Activated CD4-positive, alpha-beta T cell treated with anti-CD3 and anti-CD28 coated beads for 1 hour (primary cell): ENCODE measurements around the gene XXYLT1.
"Not testable (repeated sequence)": the region's sequence is repeated elsewhere in the genome, so short reads cannot be mapped to it uniquely, and the experiment has no call there.

Experiments used
- DNase-seq: peaks from one replicate; pipeline ENCODE4 v3.0.0-alpha.2; 2020

XXYLT1 gene

DNA sequence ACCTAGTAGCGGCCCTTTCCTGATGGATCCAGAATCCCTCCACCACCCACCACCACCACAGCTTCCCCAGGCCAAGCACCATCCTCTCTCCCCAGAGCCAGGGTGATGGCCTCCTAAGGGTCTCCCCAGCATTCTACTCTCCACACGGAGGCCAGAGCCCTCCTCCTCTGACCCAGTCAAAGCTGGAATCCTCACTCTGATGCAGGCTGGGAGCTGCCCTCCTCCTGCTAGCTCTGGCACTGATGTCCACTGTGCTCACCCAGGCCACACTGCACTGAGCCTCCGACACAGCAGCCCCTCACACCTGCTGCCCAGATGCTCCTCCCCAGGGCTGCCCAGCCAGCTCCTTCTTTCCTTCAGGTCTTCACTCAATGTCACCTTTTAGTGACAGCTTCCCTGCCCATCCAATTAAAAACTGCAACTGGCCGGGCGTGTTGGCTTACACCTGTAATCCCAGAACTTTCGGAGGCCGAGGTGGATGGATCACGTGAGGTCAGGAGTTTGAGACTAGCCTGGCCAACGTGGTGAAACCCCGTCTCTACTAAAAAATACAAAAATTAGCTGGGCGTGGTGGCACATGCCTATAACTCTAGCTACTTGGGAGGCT is 21.0 kb downstream of the XXYLT1 start:
- DNase-seq, result no peak

DNA sequence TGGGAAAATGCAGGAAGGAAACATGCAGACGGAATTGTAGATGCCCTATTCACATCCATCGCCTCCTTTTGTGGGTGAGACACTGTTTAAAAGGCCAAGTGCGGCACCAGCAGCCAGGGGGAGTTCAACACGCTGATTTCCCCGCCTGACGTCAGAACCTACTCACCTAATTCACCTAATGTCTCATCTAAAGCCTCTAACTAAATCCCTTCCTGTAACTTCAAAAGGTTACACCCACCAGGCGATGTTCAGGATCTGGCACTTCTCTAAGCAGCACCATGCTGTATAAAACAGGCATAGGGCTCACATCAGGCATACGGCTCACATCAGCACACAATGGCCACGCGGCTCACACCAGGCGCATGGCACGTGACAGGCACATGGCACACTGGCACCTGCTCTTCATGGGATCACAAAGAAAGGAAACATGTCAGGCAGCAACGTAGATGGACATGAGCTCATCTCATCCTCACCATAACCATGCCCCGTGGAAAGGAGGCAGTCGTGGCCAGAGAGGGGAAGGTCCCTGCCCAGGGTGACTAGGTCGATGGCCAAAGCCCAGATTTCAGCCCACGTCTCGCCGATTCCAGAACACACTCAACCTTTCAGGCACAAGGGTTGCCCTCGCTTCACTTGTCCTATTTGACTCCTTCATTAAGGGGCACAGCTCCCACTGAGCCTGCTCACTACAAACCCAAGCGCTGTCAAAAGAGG is 21.7 kb downstream of the XXYLT1 start:
- no peak for DNase-seq

DNA sequence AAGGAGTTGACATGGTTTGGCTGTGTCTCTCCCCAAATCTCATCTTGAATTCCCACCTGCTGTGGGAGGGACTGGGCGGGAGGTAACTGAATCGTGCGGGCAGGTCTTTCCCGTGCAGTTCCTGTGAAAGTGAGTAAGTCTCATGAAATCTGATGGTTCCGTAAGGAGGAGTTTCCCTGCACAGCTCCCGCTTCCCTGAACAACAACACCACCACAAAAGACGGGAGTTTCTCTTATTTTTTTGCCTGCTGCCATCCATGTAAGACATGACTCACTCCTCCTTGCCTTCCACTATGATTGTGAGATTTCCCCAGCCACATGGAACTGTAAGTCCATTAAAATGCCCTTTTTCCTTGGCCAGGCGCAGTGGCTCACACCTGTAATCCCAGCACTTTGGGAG is 22.7 kb downstream of the XXYLT1 start:
- no peak for DNase-seq

DNA sequence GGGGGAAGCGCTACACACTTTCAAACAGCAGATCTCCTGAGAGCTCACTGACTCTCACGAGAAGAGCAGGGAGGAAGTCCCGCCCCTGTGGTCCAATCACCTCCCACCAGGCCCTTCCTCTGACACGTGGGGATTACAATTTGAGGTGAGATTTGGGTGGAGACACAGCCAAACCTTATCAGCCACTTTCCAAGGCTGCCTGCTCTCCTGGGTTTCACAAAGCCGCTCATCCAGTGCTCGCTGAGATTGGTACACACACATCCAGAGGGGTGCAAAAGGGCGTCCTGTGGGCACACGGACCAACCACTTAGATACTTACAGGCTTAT is 23.1 kb downstream of the XXYLT1 start:
- DNase-seq, result no peak

DNA sequence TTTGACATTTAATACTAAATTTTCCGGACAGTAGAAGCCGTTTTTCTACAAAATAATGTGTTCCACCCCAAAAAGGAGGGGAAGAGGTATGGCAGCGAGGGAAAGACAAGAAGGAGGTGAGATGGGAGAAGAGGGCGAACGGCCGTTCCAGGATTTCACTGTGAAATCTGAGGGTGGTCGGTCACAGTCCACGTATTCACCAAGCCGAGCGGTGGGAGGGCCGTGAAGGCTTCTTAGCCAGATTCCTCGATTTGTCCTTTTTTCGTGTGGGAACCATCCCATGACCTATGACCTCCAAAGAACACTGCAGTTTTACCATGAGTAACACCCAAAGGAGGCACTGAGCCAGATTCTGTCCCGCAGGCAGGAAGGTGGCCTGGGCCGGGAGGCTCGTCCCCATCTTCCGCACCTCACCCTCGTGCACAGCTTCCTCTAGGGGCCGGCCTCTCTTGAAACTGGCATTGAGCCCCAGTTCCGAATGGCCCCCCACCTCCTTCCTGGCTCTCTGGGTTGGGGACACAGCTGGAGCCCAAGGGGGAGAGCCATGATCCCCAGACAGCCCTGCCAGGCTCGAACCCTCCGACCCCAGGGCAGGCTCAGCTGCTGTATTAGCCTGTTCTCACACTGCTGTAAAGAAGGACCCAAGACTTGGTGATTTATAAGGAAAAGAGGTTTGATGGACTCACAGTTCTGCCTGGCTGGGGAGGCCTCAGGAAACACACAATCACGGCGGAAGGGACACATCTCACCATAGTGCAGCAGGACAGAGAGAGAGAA is 23.7 kb downstream of the XXYLT1 start:
- no peak for DNase-seq

- DNase-seq, result no peak
Observed at GRCh38 chr3:195246581-195246995, 24.4 kb downstream of the XXYLT1 start.

DNA sequence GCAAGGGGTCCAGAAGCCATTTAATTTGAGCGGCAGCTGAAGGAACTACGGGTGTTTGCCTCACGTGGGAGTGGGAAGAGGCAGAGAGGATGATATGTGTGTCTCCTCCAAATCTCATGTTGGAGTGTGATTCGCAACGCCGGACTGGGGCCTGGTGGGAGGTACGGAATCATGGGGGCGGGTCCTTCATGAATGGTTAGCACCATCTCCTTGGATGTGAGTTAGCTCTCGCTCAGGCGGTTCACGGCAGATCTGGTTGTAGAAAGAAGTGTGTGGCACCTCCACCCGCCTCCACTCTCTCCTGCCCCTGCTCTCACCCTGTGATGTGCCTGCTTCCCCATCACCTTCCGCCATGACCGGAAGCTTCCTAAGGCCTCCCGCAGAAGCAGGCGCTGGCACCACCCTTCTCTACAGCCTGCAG is 25.4 kb downstream of the XXYLT1 start:
- DNase-seq, result no peak

GRCh38 chr3:195241592-195242355 is 29.2 kb downstream of the XXYLT1 start:
- no peak for DNase-seq

DNA sequence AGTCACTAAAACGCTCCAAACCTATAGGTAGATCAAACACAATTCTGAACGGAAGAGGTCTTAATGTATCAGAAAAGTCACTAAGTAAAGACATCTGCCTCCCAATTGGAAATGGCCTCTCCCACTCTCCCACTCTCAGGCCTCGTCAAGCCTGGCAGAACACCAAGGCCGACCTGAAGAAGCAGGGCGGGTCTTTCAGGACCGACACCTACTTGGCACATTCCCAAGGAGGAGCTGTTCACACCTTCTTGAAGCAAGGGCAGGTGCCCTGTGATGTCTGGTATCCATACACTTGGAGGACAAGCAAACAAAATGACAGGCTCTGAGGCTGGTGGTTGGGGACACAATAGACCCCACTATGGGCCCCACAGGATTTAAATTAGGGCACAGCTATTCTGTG is 30.0 kb downstream of the XXYLT1 start:
- DNase-seq, result no peak

DNA sequence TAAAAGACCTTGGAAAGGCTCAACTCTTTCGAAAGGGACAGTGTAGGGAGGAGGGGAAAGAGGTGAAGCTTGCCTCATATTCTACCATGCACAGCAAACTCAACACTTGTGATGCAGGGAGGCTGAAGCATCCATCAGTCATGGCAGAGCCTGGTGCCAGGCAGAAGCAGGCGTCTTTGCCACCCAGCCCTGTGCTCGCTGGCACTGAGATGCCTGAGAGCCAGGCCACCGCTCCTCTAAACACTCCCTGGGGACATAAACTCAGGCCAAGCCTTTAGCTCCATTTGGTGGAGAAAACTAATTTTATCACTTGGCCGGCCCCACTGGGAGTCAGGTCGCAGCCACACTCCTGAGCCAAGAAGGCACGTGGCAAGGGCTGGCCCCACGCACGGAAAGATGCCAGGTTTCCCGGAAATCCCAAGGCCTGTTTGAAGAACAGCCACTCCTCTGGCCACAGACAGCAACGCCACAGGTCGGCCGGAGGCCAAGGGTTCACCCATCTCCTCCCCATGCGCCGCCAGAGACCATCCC is 30.7 kb downstream of the XXYLT1 start:
- DNase-seq, result no peak

DNA sequence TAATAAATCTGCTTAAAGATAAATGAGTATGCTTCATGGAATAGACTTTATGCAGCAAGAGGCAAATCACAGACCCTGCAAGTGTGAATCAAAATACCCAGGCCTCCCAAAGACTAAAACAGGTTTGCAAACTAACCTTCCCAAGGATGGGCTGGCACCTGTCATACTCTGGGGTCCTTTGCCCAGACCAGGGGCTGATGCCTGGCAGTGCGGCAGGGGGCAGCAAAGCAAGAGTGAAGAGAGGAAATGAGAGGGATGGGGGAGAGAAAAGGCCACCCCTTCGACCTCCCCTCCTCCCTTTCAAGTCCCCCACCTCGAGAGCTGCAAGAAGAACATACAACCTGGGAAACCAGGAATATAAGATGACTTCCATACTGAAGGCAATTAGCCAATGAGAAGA is 31.8 kb downstream of the XXYLT1 start:
- DNase-seq, result no peak

- no peak for DNase-seq
Observed at GRCh38 chr3:195238586-195239118, 32.3 kb downstream of the XXYLT1 start.

DNA sequence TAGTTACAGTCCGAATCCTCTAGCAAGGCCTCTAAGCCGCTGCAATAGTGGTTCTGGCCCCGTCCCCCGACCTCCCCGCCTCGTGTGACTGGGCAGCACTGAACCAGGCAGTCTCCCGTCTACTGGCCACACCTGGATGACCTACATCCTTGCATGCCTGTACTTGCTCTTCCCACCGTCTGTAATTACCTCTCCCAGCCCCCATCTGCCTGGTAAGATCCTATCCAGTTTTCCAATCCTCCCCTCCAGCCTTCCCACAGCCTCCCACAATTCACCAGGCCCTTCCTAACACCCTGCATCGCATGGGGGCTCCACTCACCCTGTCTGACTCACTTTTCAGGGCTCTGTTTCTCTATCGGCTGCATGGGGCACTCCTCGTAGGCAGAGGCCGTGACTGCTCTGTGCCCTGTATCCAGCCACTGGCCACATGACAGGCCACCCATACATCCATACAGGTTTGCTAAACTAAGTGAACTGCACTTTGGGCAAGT is 32.8 kb downstream of the XXYLT1 start:
- no peak for DNase-seq

- no peak for DNase-seq
Observed at GRCh38 chr3:195236801-195237570, 34.0 kb downstream of the XXYLT1 start.

GRCh38 chr3:195236076-195236798 is 34.7 kb downstream of the XXYLT1 start:
- no peak for DNase-seq

- DNase-seq, result no peak
Observed at GRCh38 chr3:195230244-195230643, 40.7 kb downstream of the XXYLT1 start.

- not testable (repeated sequence) for DNase-seq
Observed at GRCh38 chr3:195228886-195229285, 42.1 kb downstream of the XXYLT1 start.

- DNase-seq, result no peak
Observed at GRCh38 chr3:195227871-195228270, 43.1 kb downstream of the XXYLT1 start.

DNA sequence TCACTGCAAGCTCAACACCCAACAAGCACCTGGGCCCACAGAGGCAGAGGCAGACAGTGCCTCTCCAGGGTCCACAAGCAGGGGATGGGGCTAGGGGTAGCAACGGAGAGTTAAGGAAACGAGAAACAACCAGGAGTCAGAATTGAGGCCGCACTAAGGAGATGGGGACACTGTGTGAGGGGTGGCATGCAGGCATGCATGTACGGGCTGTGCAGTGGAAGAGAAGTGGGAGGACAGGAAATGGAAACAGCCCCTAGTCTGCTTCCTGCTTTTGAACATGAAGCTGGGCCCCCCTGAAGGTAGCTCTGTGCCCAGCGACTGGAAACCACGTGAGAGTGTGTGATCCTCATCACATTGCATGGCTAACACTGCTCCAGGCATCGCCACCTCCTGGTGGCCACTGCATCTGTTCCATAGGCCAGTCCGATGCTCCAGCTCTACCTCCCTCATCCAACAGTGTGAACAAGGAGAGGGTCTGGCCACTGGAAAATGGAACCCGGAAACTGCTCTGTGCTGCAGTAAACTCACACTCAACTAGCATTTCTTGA is 44.0 kb downstream of the XXYLT1 start:
- no peak for DNase-seq

DNA sequence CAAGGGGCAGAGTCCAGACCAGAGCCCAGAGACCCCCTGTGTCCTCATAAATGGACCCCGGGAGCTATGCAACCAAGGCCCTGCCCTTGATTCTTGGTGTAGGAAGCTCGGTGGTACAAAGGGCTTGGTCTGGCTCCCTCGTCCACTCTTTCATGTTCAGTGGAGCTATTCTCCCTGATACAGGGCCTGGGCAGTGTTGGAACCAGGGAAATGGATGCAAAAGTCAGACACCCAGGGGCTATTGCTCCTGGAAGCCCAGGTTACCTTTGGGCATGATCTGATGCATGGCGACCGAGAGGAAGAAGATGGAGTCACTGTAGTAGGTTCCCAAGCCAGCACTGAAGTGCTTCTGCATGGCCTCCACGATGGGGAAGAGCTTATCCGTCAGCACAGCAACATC is 44.5 kb downstream of the XXYLT1 start:
- no peak for DNase-seq
